OCI-M1 (cell line): Measurements from ENCODE around the gene ZNRF1.

Experiments
- DNase-seq: peaks from one replicate; lab custom pipeline; 2025; lab: John Stamatoyannopoulos, UW

Gene ZNRF1

DNA sequence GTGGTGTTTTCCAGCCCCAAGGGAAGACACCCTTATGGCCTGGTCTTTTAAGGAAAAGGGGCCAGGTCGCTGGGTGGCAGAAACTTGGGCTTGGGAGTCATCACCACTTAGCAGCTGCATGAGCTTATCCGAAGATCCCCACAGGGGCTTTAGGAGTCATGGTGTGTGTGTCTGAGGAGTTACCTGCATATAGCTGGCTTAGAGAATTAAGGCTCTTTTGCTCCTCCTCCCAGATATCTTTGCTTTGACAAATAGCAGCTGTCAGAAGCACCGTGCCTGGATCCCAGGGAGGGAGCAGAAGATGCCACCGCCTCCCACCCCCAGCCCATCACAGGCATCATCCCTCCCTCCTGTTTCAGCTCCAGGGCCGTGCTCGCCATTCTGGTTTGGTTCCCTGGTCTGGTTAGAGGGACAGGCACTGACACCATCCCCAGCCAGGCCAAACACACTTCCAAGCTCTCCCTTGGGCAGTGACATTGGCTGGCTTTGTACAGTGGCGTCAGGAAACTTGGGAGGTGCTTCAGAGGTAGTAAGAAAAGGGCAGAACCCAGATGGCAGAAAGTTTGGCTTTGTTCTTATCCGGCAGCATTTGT is 100.3 kb downstream of the ZNRF1 start:
- DNase-seq, result no peak

GRCh38 chr16:75099738-75100602 is 101.1 kb downstream of the ZNRF1 start:
- DNase-seq, result no peak

- no peak for DNase-seq
Measured at GRCh38 chr16:75100603-75100990, 101.8 kb downstream of the ZNRF1 start.

DNA sequence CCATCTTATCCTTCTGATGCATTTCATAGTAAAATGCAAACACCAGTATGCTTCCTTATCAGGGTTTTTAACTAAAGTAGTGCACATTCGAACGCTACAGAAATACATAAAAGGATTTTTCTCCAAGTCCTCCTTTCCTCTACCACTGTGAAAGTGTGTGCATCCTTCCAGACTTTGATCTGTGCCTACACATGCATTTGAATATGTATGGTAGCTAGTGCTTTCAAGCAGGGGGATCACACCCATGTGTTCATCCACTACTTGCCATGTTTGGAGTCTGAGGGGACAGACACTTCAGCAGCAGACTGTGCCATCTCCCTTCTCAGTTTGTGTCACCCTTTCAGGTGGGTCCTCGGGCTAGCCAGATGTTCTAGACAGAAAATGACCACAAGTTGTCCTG is 102.8 kb downstream of the ZNRF1 start:
- DNase-seq, result no peak

GRCh38 chr16:75102595-75102994 is 103.8 kb downstream of the ZNRF1 start:
- no peak for DNase-seq

GRCh38 chr16:75103994-75104393 is 105.2 kb downstream of the ZNRF1 start:
- DNase-seq, result no peak

DNA sequence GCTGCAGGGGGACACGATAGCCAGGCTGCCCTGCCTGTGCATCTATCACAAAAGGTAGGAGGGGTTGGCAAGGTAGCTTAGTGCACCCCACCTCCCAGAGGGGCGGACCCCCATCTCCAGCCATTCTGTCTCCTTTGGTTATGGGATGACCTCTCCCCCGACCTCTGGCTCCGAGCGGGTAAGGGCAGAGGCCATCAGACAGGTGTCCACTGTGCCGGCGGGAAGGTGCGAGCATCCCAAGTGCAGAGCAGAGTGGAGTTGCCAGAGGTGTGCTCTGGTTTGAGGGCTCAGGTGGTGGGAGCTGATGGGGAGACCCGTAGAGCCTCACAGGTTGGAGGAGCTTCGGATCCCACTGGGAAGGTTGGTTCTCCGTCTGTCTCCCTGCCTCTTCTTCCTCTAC is 106.0 kb downstream of the ZNRF1 start:
- DNase-seq, result no peak

DNA sequence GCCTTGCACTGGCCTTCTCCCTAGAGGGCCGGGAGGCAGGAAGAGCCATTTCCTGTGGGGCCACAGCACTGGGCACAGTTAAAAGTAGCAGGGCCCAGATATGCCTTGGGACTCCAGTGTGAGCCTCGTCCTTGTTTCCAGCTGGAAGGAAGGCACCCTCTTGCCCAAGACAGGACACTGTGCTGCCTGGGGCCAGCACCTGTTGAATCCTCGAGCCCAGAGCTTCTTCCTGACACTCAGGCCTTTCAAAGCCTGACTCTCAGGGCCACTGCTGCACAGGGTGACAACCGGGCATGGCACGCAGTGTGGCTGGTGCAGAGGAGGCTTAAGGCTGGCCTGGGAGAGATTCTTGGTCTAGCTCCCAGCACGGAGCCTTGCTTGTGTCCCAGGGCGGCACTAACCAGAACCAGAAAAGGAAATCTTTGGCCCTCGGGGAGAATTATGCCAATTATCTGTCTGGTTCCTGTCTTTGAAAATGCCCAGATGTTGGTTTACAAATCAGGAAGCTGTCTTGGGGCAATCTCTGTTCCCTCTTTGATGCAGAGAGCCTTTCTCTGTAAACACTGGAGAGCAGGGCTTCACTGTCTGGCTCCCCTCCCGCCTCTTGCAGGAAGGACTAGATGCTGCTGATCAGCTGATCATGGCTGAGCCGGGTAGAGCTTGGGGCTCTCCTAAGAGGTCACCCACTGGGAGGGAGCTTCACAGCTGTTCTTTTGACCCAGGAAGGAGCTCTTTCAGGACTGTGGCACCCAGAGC is 106.7 kb downstream of the ZNRF1 start:
- DNase-seq, result no peak

GRCh38 chr16:75106351-75107274 is 107.8 kb downstream of the ZNRF1 start:
- DNase-seq, result no peak

GRCh38 chr16:75107505-75107904 is 108.7 kb downstream of the ZNRF1 start:
- no peak for DNase-seq

DNA sequence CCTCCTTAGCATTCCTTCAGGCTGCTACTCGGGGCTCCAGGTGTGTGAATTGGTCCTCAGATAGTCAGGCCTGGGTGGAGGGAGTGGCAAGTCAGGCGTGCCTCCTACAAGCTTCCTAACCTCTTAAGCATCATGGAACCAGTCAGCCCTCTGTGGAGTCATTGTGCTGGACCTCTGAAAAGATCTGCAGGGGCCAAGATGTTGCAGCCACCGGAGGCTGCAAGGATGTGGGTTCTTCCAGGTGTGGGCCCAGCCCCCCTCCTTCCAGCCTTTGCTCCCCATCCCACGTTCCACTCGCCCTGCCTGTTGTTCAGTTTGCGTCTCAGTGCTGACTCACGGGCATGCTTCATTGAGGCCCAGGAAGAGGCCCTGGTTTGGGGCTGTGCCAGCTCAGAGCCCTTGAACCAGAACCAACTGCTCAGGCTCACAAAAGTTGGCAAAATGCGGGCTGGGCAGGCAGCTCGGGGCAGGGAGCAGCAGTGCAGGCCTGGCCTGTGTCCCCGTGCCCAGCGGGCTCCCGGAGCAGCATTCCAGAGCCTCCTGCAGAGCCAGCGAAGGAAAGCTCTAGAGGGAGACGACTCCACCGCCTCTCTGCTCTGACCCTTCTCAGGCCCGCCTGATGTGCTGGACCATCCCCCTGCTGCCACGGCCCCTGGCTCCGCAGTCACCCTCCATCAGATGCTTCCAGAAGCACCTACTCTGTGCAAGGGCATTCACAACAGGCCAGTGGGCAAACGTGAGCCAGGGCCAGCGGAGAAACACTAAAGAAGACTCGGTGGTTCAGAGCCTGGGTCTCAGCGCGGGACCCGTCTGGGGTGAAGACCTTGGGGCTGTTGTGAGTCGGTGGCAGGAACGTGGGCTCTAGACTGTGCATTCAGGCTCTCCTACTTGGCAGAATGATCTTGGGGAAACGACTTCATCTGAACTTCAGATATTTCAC is 110.2 kb downstream of the ZNRF1 start:
- no peak for DNase-seq

DNA sequence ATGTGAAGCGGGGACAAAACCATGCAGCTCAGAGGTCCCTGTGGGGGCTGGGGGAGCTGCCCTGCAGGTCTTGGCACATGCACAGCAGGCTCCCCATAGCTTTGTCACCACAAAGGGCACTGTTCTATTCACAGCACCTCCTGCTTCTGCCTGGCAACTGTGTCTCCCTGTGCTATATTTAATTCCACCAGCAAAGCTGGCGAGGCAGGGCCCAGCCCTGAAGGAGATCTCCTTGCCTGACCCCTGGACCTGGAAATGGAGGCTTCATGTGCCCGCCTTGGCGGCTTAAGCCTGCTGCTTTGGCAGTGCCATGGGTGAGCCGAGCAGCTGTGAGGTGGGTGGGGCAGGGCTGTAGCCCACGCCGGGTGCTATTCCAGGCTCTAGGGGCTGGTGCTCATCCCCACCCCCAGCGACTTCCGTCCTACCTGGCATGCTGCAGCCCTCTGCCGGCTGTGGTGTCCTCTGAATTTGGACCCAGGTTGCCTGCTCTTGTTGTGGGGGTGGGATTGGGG is 111.0 kb downstream of the ZNRF1 start:
- no peak for DNase-seq

GRCh38 chr16:75110637-75111513 is 112.1 kb downstream of the ZNRF1 start:
- DNase-seq, result peak; percentile 95

GRCh38 chr16:75111514-75111940 is 112.7 kb downstream of the ZNRF1 start:
- no peak for DNase-seq

GRCh38 chr16:75111961-75112733 is 113.3 kb downstream of the ZNRF1 start:
- no peak for DNase-seq

DNA sequence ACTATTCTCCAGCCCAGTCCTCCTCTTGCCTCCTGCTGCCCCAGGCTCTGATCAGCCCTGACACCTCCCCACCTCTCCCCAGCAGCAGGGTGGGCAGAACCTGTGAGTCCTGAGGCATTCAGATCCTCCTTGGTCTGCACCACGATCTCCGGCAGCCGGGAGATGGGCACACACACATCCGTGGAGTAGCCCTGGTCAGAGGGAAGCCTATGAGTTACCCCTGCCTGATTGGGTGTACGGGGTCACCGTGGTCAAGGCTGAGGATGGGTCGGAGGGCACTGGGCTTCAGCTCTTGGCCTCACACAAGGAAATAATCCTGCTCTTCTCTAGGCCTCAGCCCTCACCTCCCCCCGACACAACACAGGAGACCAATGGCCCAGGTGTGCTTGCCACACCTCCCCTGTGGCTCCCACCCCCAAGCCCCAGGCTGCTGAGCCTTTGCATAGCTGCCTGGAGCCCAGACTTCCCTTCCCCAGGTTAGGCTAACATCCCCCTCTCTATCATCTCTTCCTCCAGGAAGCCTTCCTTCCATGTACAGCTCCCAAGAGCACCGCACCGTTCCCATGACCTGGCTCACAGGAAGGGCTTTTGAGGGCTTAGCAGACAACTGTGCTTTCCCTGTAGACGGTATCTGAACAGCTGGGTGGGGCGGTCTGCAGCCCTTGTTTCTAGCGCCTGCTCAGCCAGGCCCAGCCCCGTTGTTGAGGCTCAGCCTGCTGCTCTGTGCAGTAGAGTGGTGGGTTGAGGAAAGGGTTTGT is 114.1 kb downstream of the ZNRF1 start:
- DNase-seq, result no peak

GRCh38 chr16:75113541-75114121 is 114.8 kb downstream of the ZNRF1 start:
- no peak for DNase-seq
